GM10266 (cell line): ENCODE measurements around the gene RPS28.
"Not testable (repeated sequence)": the region's sequence is repeated elsewhere in the genome, so short reads cannot be mapped to it uniquely, and the experiment has no call there.

Experiments
- DNase-seq: peaks from one replicate; pipeline ENCODE4 v3.0.0; 2012; ENCODE audit errors: extremely low spot score
- TF ChIP-seq, protein P1 (sequence below): IDR thresholded peaks from 2 replicates; pipeline ENCODE4 v1.5.1; 2012; ENCODE audit warnings: mild to moderate bottlenecking, low read depth; ENCODE audit not compliant: control insufficient read depth, insufficient read depth; ENCODE audit errors: missing control alignments

The RPS28 gene

DNA sequence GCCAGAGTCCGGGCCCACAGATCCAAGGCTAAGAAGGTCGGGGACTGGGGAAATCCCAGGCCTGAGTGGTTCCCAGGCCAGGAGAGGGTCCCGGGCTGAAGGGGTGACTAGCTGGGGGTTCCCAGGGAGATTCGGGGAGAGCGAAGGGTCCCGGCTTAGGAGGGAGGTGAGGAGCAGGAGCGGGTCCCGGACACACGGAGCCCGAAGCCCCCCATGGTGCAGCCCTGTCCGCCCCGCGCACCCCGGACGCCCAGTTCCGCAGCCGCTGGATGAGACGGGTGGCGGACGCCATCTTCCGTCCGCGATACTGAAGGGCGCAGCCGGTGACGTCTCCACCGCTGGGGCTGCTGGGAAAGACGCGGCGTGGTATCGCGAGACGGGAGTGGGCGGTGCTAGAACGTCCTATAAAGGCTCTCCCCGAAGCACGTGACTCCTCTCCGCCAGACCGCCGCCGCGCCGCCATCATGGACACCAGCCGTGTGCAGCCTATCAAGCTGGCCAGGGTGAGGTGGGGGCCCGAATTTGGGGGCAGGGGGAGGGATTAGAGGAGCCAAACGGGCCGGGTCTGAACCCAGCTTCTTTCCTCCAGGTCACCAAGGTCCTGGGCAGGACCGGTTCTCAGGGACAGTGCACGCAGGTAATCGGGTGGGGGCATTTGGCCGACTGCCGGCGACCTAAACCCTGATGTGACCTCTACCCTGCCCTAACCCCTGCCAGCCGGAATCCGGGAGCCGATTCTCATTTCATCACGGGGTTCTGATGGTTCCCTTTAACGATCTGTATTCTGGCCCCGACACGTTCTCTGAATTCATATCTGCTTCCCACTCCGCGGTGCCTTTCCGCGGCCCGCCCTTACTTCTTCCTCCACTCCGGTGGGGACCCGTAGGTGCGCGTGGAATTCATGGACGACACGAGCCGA, at the start of gene RPS28, which contains the start of gene NDUFA7:
RPS28 (plus strand) TSS at position 430 of the 919 bp plus-strand sequence; CDS start at position 465, 35 bp downstream.
NDUFA7 (minus strand) TSS at position 309 of the 919 bp plus-strand sequence; CDS start at position 292, 17 bp downstream.
- peak; percentile 95 for DNase-seq

DNA sequence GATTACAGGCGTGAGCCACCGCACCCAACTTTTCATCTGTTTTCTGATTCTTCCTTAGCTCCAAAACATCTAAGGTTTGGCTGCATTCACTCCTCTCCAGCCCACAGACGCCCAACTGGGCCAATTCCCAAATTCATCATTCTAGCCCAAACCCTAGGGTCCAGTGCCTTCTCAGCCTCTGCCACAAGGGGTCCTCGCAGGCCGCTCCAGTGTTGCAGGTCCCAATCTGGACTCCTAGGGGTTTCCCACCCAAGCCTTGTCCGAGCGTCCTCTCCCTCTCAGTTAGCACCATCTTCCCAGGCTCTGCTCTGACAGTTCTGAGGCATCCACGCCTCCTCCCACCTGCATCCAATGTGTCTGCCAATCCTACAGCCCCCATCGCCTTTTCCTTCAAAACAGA, 44.8 kb upstream of the RPS28 start:
- not testable (repeated sequence) for DNase-seq

More for the DNA sequence above, at the start of gene RPS28, which contains the start of gene NDUFA7:
- TF ChIP-seq, protein P1, sequence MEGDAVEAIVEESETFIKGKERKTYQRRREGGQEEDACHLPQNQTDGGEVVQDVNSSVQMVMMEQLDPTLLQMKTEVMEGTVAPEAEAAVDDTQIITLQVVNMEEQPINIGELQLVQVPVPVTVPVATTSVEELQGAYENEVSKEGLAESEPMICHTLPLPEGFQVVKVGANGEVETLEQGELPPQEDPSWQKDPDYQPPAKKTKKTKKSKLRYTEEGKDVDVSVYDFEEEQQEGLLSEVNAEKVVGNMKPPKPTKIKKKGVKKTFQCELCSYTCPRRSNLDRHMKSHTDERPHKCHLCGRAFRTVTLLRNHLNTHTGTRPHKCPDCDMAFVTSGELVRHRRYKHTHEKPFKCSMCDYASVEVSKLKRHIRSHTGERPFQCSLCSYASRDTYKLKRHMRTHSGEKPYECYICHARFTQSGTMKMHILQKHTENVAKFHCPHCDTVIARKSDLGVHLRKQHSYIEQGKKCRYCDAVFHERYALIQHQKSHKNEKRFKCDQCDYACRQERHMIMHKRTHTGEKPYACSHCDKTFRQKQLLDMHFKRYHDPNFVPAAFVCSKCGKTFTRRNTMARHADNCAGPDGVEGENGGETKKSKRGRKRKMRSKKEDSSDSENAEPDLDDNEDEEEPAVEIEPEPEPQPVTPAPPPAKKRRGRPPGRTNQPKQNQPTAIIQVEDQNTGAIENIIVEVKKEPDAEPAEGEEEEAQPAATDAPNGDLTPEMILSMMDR = peak; percentile 66

DNA sequence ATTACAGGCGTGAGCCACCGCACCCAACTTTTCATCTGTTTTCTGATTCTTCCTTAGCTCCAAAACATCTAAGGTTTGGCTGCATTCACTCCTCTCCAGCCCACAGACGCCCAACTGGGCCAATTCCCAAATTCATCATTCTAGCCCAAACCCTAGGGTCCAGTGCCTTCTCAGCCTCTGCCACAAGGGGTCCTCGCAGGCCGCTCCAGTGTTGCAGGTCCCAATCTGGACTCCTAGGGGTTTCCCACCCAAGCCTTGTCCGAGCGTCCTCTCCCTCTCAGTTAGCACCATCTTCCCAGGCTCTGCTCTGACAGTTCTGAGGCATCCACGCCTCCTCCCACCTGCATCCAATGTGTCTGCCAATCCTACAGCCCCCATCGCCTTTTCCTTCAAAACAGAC, 30.0 kb upstream of the RPS28 start:
- DNase-seq = not testable (repeated sequence)

- TF ChIP-seq, protein P1 = no peak
- DNase-seq = no peak
Measured at GRCh38 chr19:8302357-8302691, 19.0 kb upstream of the RPS28 start.

- no peak for DNase-seq
- TF ChIP-seq, protein P1 = no peak
Measured at GRCh38 chr19:8302734-8303133, 18.6 kb upstream of the RPS28 start.

- DNase-seq = no peak
Measured at GRCh38 chr19:8304841-8305621, 16.3 kb upstream of the RPS28 start.

DNA sequence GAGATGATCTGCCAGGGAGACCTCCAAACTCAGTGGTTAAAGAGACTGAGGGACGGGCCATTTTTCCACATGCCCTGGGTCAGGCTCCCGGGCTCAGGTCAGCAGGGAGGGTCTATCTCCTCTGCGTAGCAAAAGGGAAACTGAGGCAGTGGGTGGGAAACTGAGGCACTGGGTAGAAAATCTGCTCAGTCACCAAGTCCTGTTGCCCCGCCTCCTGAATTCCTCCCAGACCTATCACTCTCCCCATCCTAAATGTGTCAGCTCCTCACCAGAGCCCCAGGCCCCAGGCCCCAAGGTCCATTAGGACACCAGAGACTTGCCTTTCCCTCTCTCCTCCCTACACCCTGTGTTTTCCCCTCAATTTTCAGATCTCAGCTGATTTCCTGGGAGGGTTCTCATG, 15.5 kb upstream of the RPS28 start:
- DNase-seq = no peak
- TF ChIP-seq, protein P1 = no peak

More at GRCh38 chr19:8304841-8305621, 16.3 kb upstream of the RPS28 start:
- TF ChIP-seq, protein P1 = no peak
